22Rv1 (cell line): ENCODE data around the gene DOHH.

Source experiments
- H3K27ac ChIP-seq: fragments of 450-650 bp; 2 replicates; pipeline ENCODE4 v1.5.1; 2017
- ZFX ChIP-seq: fragments of 450-650 bp; IDR thresholded peaks from 2 replicates; pipeline ENCODE4 v1.6.1; 2017; ENCODE audit warnings: antibody characterized with exemption, borderline replicate concordance
- TF ChIP-seq, protein P1 (sequence below): fragments of 450-650 bp; IDR thresholded peaks from 2 replicates; pipeline ENCODE4 v1.5.1; 2017; ENCODE audit warnings: mild to moderate bottlenecking

The DOHH gene

GRCh38 chr19:3492131-3492839 lies 8.2 kb downstream of the DOHH start:
- no peak for TF ChIP-seq ZFX
- TF ChIP-seq, protein P1, sequence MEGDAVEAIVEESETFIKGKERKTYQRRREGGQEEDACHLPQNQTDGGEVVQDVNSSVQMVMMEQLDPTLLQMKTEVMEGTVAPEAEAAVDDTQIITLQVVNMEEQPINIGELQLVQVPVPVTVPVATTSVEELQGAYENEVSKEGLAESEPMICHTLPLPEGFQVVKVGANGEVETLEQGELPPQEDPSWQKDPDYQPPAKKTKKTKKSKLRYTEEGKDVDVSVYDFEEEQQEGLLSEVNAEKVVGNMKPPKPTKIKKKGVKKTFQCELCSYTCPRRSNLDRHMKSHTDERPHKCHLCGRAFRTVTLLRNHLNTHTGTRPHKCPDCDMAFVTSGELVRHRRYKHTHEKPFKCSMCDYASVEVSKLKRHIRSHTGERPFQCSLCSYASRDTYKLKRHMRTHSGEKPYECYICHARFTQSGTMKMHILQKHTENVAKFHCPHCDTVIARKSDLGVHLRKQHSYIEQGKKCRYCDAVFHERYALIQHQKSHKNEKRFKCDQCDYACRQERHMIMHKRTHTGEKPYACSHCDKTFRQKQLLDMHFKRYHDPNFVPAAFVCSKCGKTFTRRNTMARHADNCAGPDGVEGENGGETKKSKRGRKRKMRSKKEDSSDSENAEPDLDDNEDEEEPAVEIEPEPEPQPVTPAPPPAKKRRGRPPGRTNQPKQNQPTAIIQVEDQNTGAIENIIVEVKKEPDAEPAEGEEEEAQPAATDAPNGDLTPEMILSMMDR: no peak
- H3K27ac ChIP-seq: no peak overlapping the region

DNA sequence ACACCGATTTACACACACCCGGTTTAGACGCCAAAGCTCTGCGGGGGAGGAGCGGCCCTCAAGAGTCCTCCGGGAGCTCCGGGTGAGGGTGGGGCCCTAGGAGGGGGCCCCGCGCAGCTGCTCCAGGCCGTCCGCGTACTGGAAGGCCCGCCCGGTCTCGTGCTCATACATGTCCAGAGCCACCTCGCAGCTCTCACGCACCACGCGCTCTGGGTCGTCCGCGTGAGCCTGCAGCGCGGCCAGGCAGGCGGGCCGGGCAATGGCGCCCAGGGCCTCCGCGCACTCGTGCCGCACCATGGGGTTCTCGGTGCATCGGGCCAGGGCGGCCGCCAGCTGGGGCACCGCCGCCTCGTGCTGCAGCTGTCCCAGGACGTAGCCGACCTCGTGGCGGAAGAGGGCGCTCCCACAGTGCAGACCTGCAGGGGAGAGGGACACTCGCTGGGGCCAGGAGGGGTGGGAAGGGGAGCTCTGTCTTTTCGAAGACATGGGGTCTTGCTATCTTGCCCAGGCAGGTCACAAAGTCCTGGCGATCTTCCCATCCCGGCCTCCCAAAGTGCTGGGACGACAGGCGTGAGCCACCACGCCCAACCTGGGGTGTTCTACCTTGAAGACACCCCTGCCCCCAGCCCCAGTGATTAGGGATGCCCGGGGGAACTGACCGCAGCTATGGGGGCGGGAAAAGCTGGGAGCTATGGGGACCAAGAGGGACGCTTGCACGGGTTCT lies 8.9 kb downstream of the DOHH start:
- no peak overlapping the region for H3K27ac ChIP-seq
- TF ChIP-seq, protein P1: no peak
- no peak for TF ChIP-seq ZFX

DNA sequence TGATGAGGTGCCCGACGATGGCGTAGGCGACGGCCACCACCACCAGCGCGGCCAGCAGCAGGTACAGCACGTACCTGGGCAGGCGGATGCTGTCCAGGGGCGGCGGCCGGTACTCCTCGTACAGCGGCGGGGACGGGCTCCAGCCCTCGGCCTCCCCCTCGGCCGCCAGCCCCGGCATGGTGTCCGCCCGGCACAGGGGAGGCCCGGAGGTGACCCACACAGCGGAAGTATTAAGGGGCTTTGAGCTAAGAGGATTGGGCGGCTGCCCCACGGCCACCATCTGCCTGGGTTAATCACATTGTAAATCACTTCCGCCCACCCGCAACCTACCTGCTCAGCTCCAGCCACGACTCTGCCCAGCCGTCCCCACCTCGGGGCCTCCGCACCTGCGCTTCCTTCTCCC lies 17.2 kb downstream of the DOHH start, which contains the start of gene SMIM44:
SMIM44 (minus strand) TSS at position 216 of the 403 bp plus-strand sequence; CDS start at position 178, 38 bp downstream.
- TF ChIP-seq ZFX: no peak
- TF ChIP-seq, protein P1: no peak
- no peak within 1 kb of the TSS for H3K27ac ChIP-seq

DNA sequence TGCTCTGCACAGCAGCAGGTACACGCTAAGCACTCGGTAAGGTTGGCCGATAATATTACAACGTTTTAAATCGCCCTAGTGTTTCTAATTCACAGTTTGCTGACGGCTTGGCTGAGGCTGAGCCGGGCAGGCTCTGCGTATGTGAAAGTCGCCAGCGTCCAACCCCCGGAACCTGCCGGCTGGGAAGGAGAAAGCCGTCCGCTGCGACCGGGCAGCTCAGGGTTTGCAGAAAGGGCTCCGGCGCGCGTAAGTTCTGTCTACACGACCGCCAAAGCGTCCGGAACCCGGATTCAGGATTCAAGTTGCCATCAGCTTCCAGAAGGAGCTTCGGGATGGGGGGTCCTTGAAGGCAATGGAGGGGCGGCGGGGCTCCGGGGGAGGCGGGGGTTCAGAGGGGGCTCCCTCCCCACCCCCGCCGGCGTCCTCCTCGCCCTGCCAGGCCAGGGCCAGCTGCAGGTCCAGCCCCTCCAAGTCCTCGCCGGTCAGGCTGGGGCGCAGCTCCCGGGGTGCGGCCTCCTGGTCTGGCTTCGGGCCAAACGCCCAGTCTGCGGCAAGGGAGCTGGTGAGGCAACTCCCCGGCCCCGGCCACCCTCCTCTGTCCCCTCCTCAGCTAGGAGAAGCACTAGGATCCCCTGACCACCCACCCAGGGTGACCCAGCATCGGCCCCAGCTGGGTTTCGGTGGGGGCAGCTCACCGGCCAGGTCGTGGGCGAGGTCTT lies 17.8 kb downstream of the DOHH start:
- no peak overlapping the region for H3K27ac ChIP-seq
- TF ChIP-seq, protein P1: no peak
- TF ChIP-seq ZFX: no peak

DNA sequence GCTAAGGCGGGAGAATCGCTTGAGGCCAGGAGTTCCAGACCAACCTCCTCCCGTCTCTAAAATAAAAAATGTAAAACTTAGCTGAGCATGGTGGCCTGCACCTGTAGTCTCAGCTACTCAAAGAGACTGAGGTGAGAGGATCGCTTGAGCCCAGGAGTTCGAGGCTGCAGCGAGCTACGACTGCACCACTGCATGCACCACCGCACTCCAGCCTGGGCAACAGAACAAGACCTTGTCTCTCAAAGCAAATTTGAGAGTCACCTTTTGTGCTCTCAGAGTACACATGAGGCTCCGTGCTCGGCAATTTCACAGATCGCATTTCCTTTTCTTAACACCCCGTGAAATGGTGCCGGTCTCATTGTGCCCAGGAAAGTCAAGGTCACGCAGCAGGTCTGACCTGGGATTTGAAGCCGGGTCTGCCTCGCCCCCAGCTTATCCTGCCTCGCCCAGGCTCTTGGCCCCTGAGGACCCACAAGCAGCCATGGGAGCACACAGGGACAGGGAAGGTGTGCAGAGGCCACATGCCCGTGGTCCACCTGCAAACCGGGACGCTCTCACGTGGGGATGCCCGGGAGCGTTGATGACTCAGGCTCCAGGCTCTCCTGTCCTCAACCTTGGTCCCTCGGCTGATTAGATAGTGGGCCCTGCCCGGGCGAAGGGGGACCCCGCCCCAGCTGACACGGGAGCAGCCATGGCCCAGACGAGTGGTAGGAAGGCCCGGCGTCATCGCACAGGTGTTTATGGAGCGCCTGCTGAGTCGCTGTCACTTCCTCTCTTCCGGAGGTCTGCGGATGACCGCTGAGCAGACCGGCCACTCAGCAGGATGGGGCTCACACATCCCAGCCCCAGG lies 19.0 kb downstream of the DOHH start:
- TF ChIP-seq, protein P1: no peak
- TF ChIP-seq ZFX: no peak
- no peak overlapping the region for H3K27ac ChIP-seq

GRCh38 chr19:3480383-3481091 lies 19.9 kb downstream of the DOHH start, which contains the start of gene SMIM24:
Gene SMIM24, minus strand, starts transcription at chr19:3480525. Its CDS starts 62 bp downstream, at chr19:3480463.
- TF ChIP-seq ZFX: no peak
- TF ChIP-seq, protein P1: no peak
- H3K27ac ChIP-seq: no peak within 1 kb of the TSS
